HEK293 (cell line): ENCODE measurements around the gene KRTAP5-2.

Experiments
- GLIS1 ChIP-seq: fragments of 450-650 bp; formaldehyde crosslinking; IDR thresholded peaks from 2 replicates; pipeline ENCODE4 v1.5.1; 2016; ENCODE audit warnings: missing biosample characterization, missing genetic modification characterization
- IKZF3 ChIP-seq: fragments of 450-650 bp; IDR thresholded peaks from 2 replicates; pipeline ENCODE4 v1.5.0; 2018; ENCODE audit warnings: missing biosample characterization, mild to moderate bottlenecking, missing genetic modification characterization, moderate library complexity
- PATZ1 ChIP-seq: fragments of 450-650 bp; formaldehyde crosslinking; IDR thresholded peaks from 2 replicates; pipeline ENCODE4 v1.5.1; 2016; ENCODE audit warnings: missing biosample characterization, missing genetic modification characterization
- SALL2 ChIP-seq: fragments of 450-650 bp; formaldehyde crosslinking; IDR thresholded peaks from 2 replicates; pipeline ENCODE4 v1.5.0; 2017; ENCODE audit warnings: missing biosample characterization, mild to moderate bottlenecking, missing genetic modification characterization, borderline replicate concordance
- TRIM28 ChIP-seq: IDR thresholded peaks from 2 replicates; pipeline ENCODE4 v1.6.1; 2011; ENCODE audit warnings: low read length, control low read depth, borderline replicate concordance
- YY2 ChIP-seq: fragments of 450-650 bp; formaldehyde crosslinking; IDR thresholded peaks from 2 replicates; pipeline ENCODE4 v1.5.1; 2016; ENCODE audit warnings: missing biosample characterization, missing genetic modification characterization
- ZBTB11 ChIP-seq: fragments of 450-650 bp; formaldehyde crosslinking; conservative IDR thresholded peaks from 2 replicates; pipeline ENCODE4 v1.5.1; 2016; ENCODE audit warnings: low read depth, missing biosample characterization, missing genetic modification characterization
- ZBTB17 ChIP-seq: fragments of 450-650 bp; formaldehyde crosslinking; IDR thresholded peaks from 2 replicates; pipeline ENCODE4 v1.5.1; 2016; ENCODE audit warnings: missing biosample characterization, missing genetic modification characterization
- ZBTB44 ChIP-seq: fragments of 450-650 bp; IDR thresholded peaks from 2 replicates; pipeline ENCODE4 v1.5.1; 2018; ENCODE audit warnings: missing biosample characterization, mild to moderate bottlenecking, missing genetic modification characterization
- ZBTB48 ChIP-seq: fragments of 450-650 bp; formaldehyde crosslinking; IDR thresholded peaks from 2 replicates; pipeline ENCODE4 v1.5.1; 2016; ENCODE audit warnings: missing biosample characterization, missing genetic modification characterization
- ZNF175 ChIP-seq: fragments of 450-650 bp; formaldehyde crosslinking; IDR thresholded peaks from 2 replicates; pipeline ENCODE4 v1.5.1; 2016; ENCODE audit warnings: missing biosample characterization, missing genetic modification characterization
- ZNF2 ChIP-seq: fragments of 450-650 bp; formaldehyde crosslinking; IDR thresholded peaks from 2 replicates; pipeline ENCODE4 v1.5.1; 2016; ENCODE audit warnings: missing biosample characterization, missing genetic modification characterization
- ZNF202 ChIP-seq: fragments of 450-650 bp; formaldehyde crosslinking; IDR thresholded peaks from 2 replicates; pipeline ENCODE4 v1.5.1; 2016; ENCODE audit warnings: missing biosample characterization, missing genetic modification characterization, borderline replicate concordance
- ZNF214 ChIP-seq: fragments of 450-650 bp; formaldehyde crosslinking; IDR thresholded peaks from 2 replicates; pipeline ENCODE4 v1.5.1; 2017; ENCODE audit warnings: missing biosample characterization, mild to moderate bottlenecking, missing genetic modification characterization, borderline replicate concordance
- ZNF239 ChIP-seq: fragments of 450-650 bp; formaldehyde crosslinking; IDR thresholded peaks from 2 replicates; pipeline ENCODE4 v1.5.1; 2016; ENCODE audit warnings: missing biosample characterization, missing genetic modification characterization
- ZNF274 ChIP-seq, 2 experiments: fragments of 200-500 bp in 1 of 2; fragments of 450-650 bp in 1 of 2; sonication (Bioruptor generic) in 1 of 2; formaldehyde crosslinking in 1 of 2; IDR thresholded peaks; 2 replicates each; pipeline versions ENCODE4 v1.5.1 to v1.6.1; 2014 to 2016; ENCODE audit warnings: borderline replicate concordance in 1 of 2, inconsistent platforms in 1 of 2, low read length in 1 of 2, missing biosample characterization in 1 of 2, missing genetic modification characterization in 1 of 2
- ZNF311 ChIP-seq: fragments of 450-650 bp; formaldehyde crosslinking; IDR thresholded peaks from 2 replicates; pipeline ENCODE4 v1.5.1; 2017; ENCODE audit warnings: missing biosample characterization, missing genetic modification characterization, borderline replicate concordance
- ZNF341 ChIP-seq: fragments of 450-650 bp; formaldehyde crosslinking; IDR thresholded peaks from 2 replicates; pipeline ENCODE4; 2016; ENCODE audit warnings: low read depth, missing biosample characterization, missing genetic modification characterization
- ZNF426 ChIP-seq: fragments of 450-650 bp; formaldehyde crosslinking; IDR thresholded peaks from 2 replicates; pipeline ENCODE4 v1.5.1; 2017; ENCODE audit warnings: missing biosample characterization, missing genetic modification characterization, mild to moderate bottlenecking, inconsistent platforms, moderate library complexity
- ZNF449 ChIP-seq: fragments of 450-650 bp; formaldehyde crosslinking; IDR thresholded peaks from 2 replicates; pipeline ENCODE4 v1.5.1; 2017; ENCODE audit warnings: missing biosample characterization, mild to moderate bottlenecking, missing genetic modification characterization, moderate library complexity
- ZNF48 ChIP-seq: fragments of 450-650 bp; formaldehyde crosslinking; IDR thresholded peaks from 2 replicates; pipeline ENCODE4 v1.5.1; 2016; ENCODE audit warnings: missing biosample characterization, missing genetic modification characterization
- ZNF548 ChIP-seq: fragments of 450-650 bp; formaldehyde crosslinking; IDR thresholded peaks from 2 replicates; pipeline ENCODE4 v1.5.1; 2016; ENCODE audit warnings: missing biosample characterization, missing genetic modification characterization
- ZNF580 ChIP-seq: fragments of 450-650 bp; formaldehyde crosslinking; IDR thresholded peaks from 2 replicates; pipeline ENCODE4 v1.5.1; 2016; ENCODE audit warnings: missing biosample characterization, missing genetic modification characterization
- ZNF639 ChIP-seq: fragments of 450-650 bp; formaldehyde crosslinking; IDR thresholded peaks from 2 replicates; pipeline ENCODE4 v1.5.1; 2016; ENCODE audit warnings: missing biosample characterization, missing genetic modification characterization
- ZNF664 ChIP-seq: fragments of 450-650 bp; formaldehyde crosslinking; IDR thresholded peaks from 2 replicates; pipeline ENCODE4 v1.5.1; 2016; ENCODE audit warnings: missing biosample characterization, missing genetic modification characterization
- ZNF692 ChIP-seq: fragments of 450-650 bp; formaldehyde crosslinking; IDR thresholded peaks from 2 replicates; pipeline ENCODE4 v1.5.1; 2016; ENCODE audit warnings: missing biosample characterization, missing genetic modification characterization
- ZNF791 ChIP-seq: fragments of 450-650 bp; formaldehyde crosslinking; IDR thresholded peaks from 2 replicates; pipeline ENCODE4 v1.5.1; 2016; ENCODE audit warnings: missing biosample characterization, missing genetic modification characterization

Gene KRTAP5-2

GRCh38 chr11:1572197-1573076, 25.7 kb downstream of the KRTAP5-2 start, which contains the start of gene DUSP8 (continued):
- TF ChIP-seq ZNF274 (IDR thresholded peaks at IDR 0.05; ENCODE audit: low read length), result no peak
- no peak for TF ChIP-seq ZNF274 (tag by site-specific recombination; IDR thresholded peaks at IDR 0.05; ENCODE audit: borderline replicate concordance)
- TF ChIP-seq ZNF239 (tag by site-specific recombination), result no peak
- TF ChIP-seq SALL2 (tag by site-specific recombination), result no peak
- no peak for TF ChIP-seq IKZF3 (tag by site-specific recombination)
- peak; percentile 31; the same call in 1 of the 2 replicates for TF ChIP-seq ZNF692 (tag by site-specific recombination)
- peak; percentile 11; the same call in 1 of the 2 replicates for TF ChIP-seq PATZ1 (tag by site-specific recombination)
- no peak for TF ChIP-seq ZNF48
- TF ChIP-seq ZNF341, result peak; percentile 41
- peak; percentile 52 for TF ChIP-seq GLIS1 (tag by site-specific recombination)
- no peak for TF ChIP-seq ZNF639
- no peak for TF ChIP-seq ZBTB17 (tag by site-specific recombination)
- no peak for TF ChIP-seq ZNF548 (tag by site-specific recombination)
- TF ChIP-seq ZNF449 (tag by site-specific recombination), result no peak
- no peak for TF ChIP-seq ZNF175 (tag by site-specific recombination)
- no peak for TF ChIP-seq ZNF214 (tag by site-specific recombination)
- TF ChIP-seq ZBTB44, result no peak
- TF ChIP-seq ZNF664, result no peak
- no peak for TF ChIP-seq ZNF791 (tag by site-specific recombination)
- TF ChIP-seq ZBTB11 (tag by site-specific recombination), result no peak
- no peak for TF ChIP-seq ZNF426 (tag by site-specific recombination)
- no peak for TF ChIP-seq ZNF202
- no peak for TF ChIP-seq ZNF2 (tag by site-specific recombination)
- no peak for TF ChIP-seq ZNF580 (tag by site-specific recombination)
- no peak for TF ChIP-seq YY2 (tag by site-specific recombination)
- no peak for TF ChIP-seq ZNF311 (tag by site-specific recombination)
- TF ChIP-seq ZBTB48 (tag by site-specific recombination), result no peak
- no peak for TF ChIP-seq TRIM28
